Fibroblast of lung (primary cell): Measurements from ENCODE around the gene ADGRG3. TPM values are rescaled to one million over a fixed set of nuclear protein-coding genes. Genes with fewer than 3 reads are reported as not detected.

ENCODE experiments used
- DNase-seq, 2 donors: peaks; one replicate each; pipeline versions ENCODE4 v3.0.0 to v3.0.0-alpha.2; 2010; ENCODE audit warnings: low read depth in 2 of 2
- H2AFZ ChIP-seq: 2 replicates; pipeline ENCODE4 v1.5.1; 2012; ENCODE audit warnings: low read length, control low read depth, inconsistent platforms
- H3K27ac ChIP-seq: 2 replicates; pipeline ENCODE4 v1.5.1; 2011; ENCODE audit warnings: low read length, control low read depth; ENCODE audit not compliant: insufficient read depth
- H3K27me3 ChIP-seq: 2 replicates; pipeline ENCODE4 v1.5.1; 2011; ENCODE audit warnings: mild to moderate bottlenecking, low read length; ENCODE audit not compliant: control insufficient read depth, insufficient read depth
- H3K36me3 ChIP-seq: 2 replicates; pipeline ENCODE4 v1.5.1; 2011; ENCODE audit warnings: low read length; ENCODE audit not compliant: control insufficient read depth, insufficient read depth
- H3K4me1 ChIP-seq: 2 replicates; pipeline ENCODE4 v1.5.1; 2011; ENCODE audit warnings: low read length; ENCODE audit not compliant: control insufficient read depth, insufficient read depth; ENCODE audit errors: extremely low read depth
- H3K4me2 ChIP-seq: 2 replicates; pipeline ENCODE4 v1.5.1; 2011; ENCODE audit warnings: low read length, control low read depth; ENCODE audit not compliant: insufficient read depth; ENCODE audit errors: extremely low read depth
- H3K4me3 ChIP-seq, 4 experiments: fragments of 200-600 bp in 1 of 4; sonication (generic) in 1 of 4; replicated peaks in 1 of 4; 2 replicates each; pipeline ENCODE4 v1.5.1; 2011 to 2016; ENCODE audit warnings: low read length in 4 of 4, low read depth in 3 of 4, mild to moderate bottlenecking in 3 of 4, control low read depth in 2 of 4, inconsistent platforms in 1 of 4, mixed read lengths in 1 of 4; ENCODE audit not compliant: insufficient read depth in 1 of 4; ENCODE audit errors: control extremely low read depth in 1 of 4
- H3K79me2 ChIP-seq: 2 replicates; pipeline ENCODE4 v1.5.1; 2012; ENCODE audit warnings: mild to moderate bottlenecking, low read length, inconsistent platforms; ENCODE audit not compliant: control insufficient read depth, insufficient read depth
- H3K9ac ChIP-seq: 2 replicates; pipeline ENCODE4 v1.5.1; 2011; ENCODE audit warnings: mild to moderate bottlenecking, low read length, control low read depth; ENCODE audit not compliant: insufficient read depth
- H3K9me3 ChIP-seq: 2 replicates; pipeline ENCODE4 v1.5.1; 2012; ENCODE audit warnings: low read depth, low read length; ENCODE audit not compliant: control insufficient read depth, insufficient read depth
- H4K20me1 ChIP-seq: 2 replicates; pipeline ENCODE4 v1.5.1; 2011; ENCODE audit warnings: low read length; ENCODE audit not compliant: control insufficient read depth, insufficient read depth; ENCODE audit errors: extremely low read depth
- CTCF ChIP-seq, 2 donors: IDR thresholded peaks in 1 of 2; conservative IDR thresholded peaks in 1 of 2; 1 replicate in 1 of 2; 2 replicates in 1 of 2; pipeline ENCODE4 v1.5.1; 2011 to 2012; ENCODE audit warnings: low read length in 2 of 2, control low read depth in 1 of 2, inconsistent platforms in 1 of 2, low read depth in 1 of 2, mild to moderate bottlenecking in 1 of 2
- EZH2 ChIP-seq: IDR thresholded peaks from 2 replicates; pipeline ENCODE4 v1.5.1; 2012; ENCODE audit warnings: low read length, control low read depth, mild to moderate bottlenecking; ENCODE audit errors: missing control alignments
- polyA plus RNA-seq, 2 donors: library from polyadenylated mRNA; depleted of rRNA in 1 of 2; stranded (reverse) in 1 of 2; unstranded in 1 of 2; fragments of >200 nt; gene quantifications; 2 replicates each; pipeline ENCODE4 v1.2.1, GENCODE V29; 2011 to 2012; ENCODE audit warnings: missing spikeins in 1 of 2
- total RNA-seq: library from RNA; depleted of rRNA; stranded (reverse); fragments of >200 nt; gene quantifications from 2 replicates; pipeline ENCODE4 v1.2.1, GENCODE V29; 2014

Gene ADGRG3
- total and polyA plus RNA-seq, 2 donors (not counting 1 experiment from before 2014, with no cell fraction given), result not detected

GRCh38 chr16:57664662-57665025 is 3.5 kb upstream of the ADGRG3 start:
- Histone ChIP-seq H4K20me1 (no peaks in the 10 kb centered on the region), H3K9me3 (no peaks in the 10 kb centered on the region), H3K79me2 (no peaks in the 10 kb centered on the region), H3K4me2 (no peak overlapping the region), H3K36me3 (no peaks in the 10 kb centered on the region), H3K27ac (no peak overlapping the region), H3K4me3 (no peak overlapping the region), H3K4me1 (no peaks in the 10 kb centered on the region), H3K27me3 (peaks cover 1% of the 10 kb centered on the region), H2AFZ (no peak overlapping the region), H3K9ac (no peak overlapping the region)
- TF ChIP-seq CTCF (conservative IDR thresholded peaks at IDR 0.05 in 1 of 2, IDR thresholded peaks at IDR 0.05 in 1 of 2; ENCODE audit: low read depth in 1 of 2, low read length in 2 of 2), result no peak
- no peak for TF ChIP-seq EZH2
- no peak for DNase-seq

DNA sequence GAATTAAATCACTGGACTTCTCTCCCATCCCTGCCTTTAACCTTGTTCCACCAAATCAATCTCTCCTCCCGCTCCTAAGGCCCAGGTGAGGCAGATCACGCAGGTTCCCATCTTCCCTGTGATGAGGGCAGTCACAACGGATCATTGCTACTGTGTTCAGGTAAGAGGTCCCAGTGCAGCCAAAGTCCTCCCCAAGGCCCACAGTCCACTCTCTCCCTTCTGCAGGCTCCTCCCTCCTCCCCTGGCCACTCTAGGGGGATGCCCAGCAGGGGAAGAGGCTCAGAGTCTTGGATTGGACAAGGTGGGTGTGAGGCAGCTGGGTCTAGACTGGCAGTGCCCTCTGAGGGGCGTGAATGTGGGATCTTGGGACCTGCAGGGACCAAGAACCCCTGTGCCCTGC is 2.6 kb upstream of the ADGRG3 start:
- no peak for DNase-seq
- H3K9me3 ChIP-seq, result no peaks in the 10 kb centered on the region
- no peak overlapping the region for H3K4me3 ChIP-seq

GRCh38 chr16:57666353-57667047 is 1.6 kb upstream of the ADGRG3 start:
- DNase-seq, result no peak
- Histone ChIP-seq H3K4me1 (no peaks in the 10 kb centered on the region), H3K27ac (no peak overlapping the region), H3K9me3 (no peaks in the 10 kb centered on the region), H3K9ac (no peak overlapping the region), H3K4me2 (no peak overlapping the region), H3K36me3 (no peaks in the 10 kb centered on the region), H3K4me3 (no peak overlapping the region), H2AFZ (no peak overlapping the region), H3K27me3 (peaks cover 6% of the 10 kb centered on the region), H3K79me2 (no peaks in the 10 kb centered on the region), H4K20me1 (no peaks in the 10 kb centered on the region)
- no peak for TF ChIP-seq EZH2
- no peak for TF ChIP-seq CTCF (conservative IDR thresholded peaks at IDR 0.05 in 1 of 2, IDR thresholded peaks at IDR 0.05 in 1 of 2; ENCODE audit: low read depth in 1 of 2, low read length in 2 of 2)

More for the DNA sequence above, 2.6 kb upstream of the ADGRG3 start:
- no peak for TF ChIP-seq CTCF (conservative IDR thresholded peaks at IDR 0.05 in 1 of 2, IDR thresholded peaks at IDR 0.05 in 1 of 2; ENCODE audit: low read depth in 1 of 2, low read length in 2 of 2)
- TF ChIP-seq EZH2, result no peak
- H3K27me3 ChIP-seq, result peaks cover 6% of the 10 kb centered on the region
- H3K79me2 ChIP-seq, result no peaks in the 10 kb centered on the region
- no peak overlapping the region for H2AFZ ChIP-seq
- no peaks in the 10 kb centered on the region for H4K20me1 ChIP-seq
- H3K9ac ChIP-seq, result no peak overlapping the region
- no peaks in the 10 kb centered on the region for H3K36me3 ChIP-seq
- no peak overlapping the region for H3K4me2 ChIP-seq
- H3K27ac ChIP-seq, result no peak overlapping the region
- no peaks in the 10 kb centered on the region for H3K4me1 ChIP-seq
